ENCODE results near the gene FAAP20. TPM values are rescaled to one million over a fixed set of nuclear protein-coding genes. Genes with fewer than 3 reads are reported as not detected.
A peak's percentile ranks its signal among the peaks of the same experiment; 100 is the strongest.

The FAAP20 gene
- total RNA-seq, 2 donors from 2014 or later, result 18.5 to 24.3 TPM

GRCh38 chr1:2221271-2221670 is 26.7 kb upstream of the FAAP20 start:
- TF ChIP-seq CTCF (IDR thresholded peaks at IDR 0.05), result no peak
- Histone ChIP-seq H3K4me1 (peaks cover 0 to under 1% of the 10 kb centered on the region in 2 donors), H3K27me3 (no peaks in the 10 kb centered on the region), H3K27ac (no peak overlapping the region), H3K36me3 (no peaks in the 10 kb centered on the region), H3K9me3 (no peaks in the 10 kb centered on the region), H3K4me3 (no peak overlapping the region)
- DNase-seq (ENCODE audit: low spot score), result no peak

- Histone ChIP-seq H3K4me3 (no peak overlapping the region), H3K9me3 (no peaks in the 10 kb centered on the region), H3K27me3 (no peaks in the 10 kb centered on the region), H3K27ac (no peak overlapping the region), H3K4me1 (peaks cover 0 to 36% of the 10 kb centered on the region in 2 donors), H3K36me3 (no peaks in the 10 kb centered on the region)
- no peak for DNase-seq (ENCODE audit: low spot score)
- TF ChIP-seq CTCF (IDR thresholded peaks at IDR 0.05), result no peak
Measured at GRCh38 chr1:2216767-2217058, 22.1 kb upstream of the FAAP20 start.

GRCh38 chr1:2215909-2216766 is 21.6 kb upstream of the FAAP20 start:
- H3K36me3 ChIP-seq, result no peaks in the 10 kb centered on the region
- H3K4me3 ChIP-seq, result no peak overlapping the region
- no peaks in the 10 kb centered on the region for H3K27me3 ChIP-seq
- no peak for TF ChIP-seq CTCF (IDR thresholded peaks at IDR 0.05)
- no peaks in the 10 kb centered on the region for H3K9me3 ChIP-seq
- H3K27ac ChIP-seq, result no peak overlapping the region
- H3K4me1 ChIP-seq, result peaks cover 0 to 36% of the 10 kb centered on the region in 2 donors
- no peak for DNase-seq (ENCODE audit: low spot score)

- peak overlapping the region; percentile 97 to 98 for H3K27ac ChIP-seq
- TF ChIP-seq CTCF (IDR thresholded peaks at IDR 0.05), result no peak
- H3K9me3 ChIP-seq, result no peaks in the 10 kb centered on the region
- H3K4me1 ChIP-seq, result peaks cover 0 to 36% of the 10 kb centered on the region in 2 donors
- H3K36me3 ChIP-seq, result no peaks in the 10 kb centered on the region
- no peak overlapping the region for H3K4me3 ChIP-seq
- H3K27me3 ChIP-seq, result no peaks in the 10 kb centered on the region
- DNase-seq (ENCODE audit: low spot score), result no peak
Measured at GRCh38 chr1:2215329-2215728, 20.8 kb upstream of the FAAP20 start.

GRCh38 chr1:2214541-2215241 is 20.1 kb upstream of the FAAP20 start:
- no peak for DNase-seq (ENCODE audit: low spot score)
- Histone ChIP-seq H3K9me3 (no peaks in the 10 kb centered on the region), H3K4me1 (peaks cover 0 to 39% of the 10 kb centered on the region in 2 donors), H3K36me3 (no peaks in the 10 kb centered on the region), H3K27me3 (no peaks in the 10 kb centered on the region), H3K4me3 (no peak overlapping the region), H3K27ac (peak overlapping the region; percentile 97 to 98)
- no peak for TF ChIP-seq CTCF (IDR thresholded peaks at IDR 0.05)

Data from right atrium auricular region (tissue), 2 donors.